HUDEP-2 (cell line): ENCODE data around the gene CSH2.
A peak's percentile ranks its signal among the peaks of the same experiment; 100 is the strongest.
"Not testable (repeated sequence)": the region's sequence is repeated elsewhere in the genome, so short reads cannot be mapped to it uniquely, and the experiment has no call there.

Experiments
- DNase-seq, 76 experiments: peaks; one replicate each; lab custom pipeline; 2025; ENCODE audit not compliant: unreplicated experiment in 76 of 76; lab: John Stamatoyannopoulos, UW

Gene CSH2

GRCh38 chr17:63866625-63867024 is 6.9 kb downstream of the CSH2 start:
- DNase-seq: not testable (repeated sequence)

- no peak for DNase-seq
Measured at GRCh38 chr17:63859257-63859656, 14.2 kb downstream of the CSH2 start.

- DNase-seq: not testable (repeated sequence)
Measured at GRCh38 chr17:63856425-63856824, 17.1 kb downstream of the CSH2 start.

- no peak for DNase-seq
Measured at GRCh38 chr17:63855185-63855584, 18.3 kb downstream of the CSH2 start.

- no peak for DNase-seq
Measured at GRCh38 chr17:63854709-63855108, 18.8 kb downstream of the CSH2 start.

- DNase-seq: no peak
Measured at GRCh38 chr17:63853260-63853659, 20.2 kb downstream of the CSH2 start.

- no peak for DNase-seq
Measured at GRCh38 chr17:63850401-63850800, 23.1 kb downstream of the CSH2 start.

GRCh38 chr17:63848834-63849689 is 24.4 kb downstream of the CSH2 start:
- DNase-seq: peak in 75 of 76 experiments; percentile 26 to 99 (median 93)

- no peak for DNase-seq
Measured at GRCh38 chr17:63847525-63848249, 25.8 kb downstream of the CSH2 start.

GRCh38 chr17:63845509-63845908 is 28.0 kb downstream of the CSH2 start:
- no peak for DNase-seq

- peak in 7 of 76 experiments; percentile 4 to 21 (median 7) for DNase-seq
Measured at GRCh38 chr17:63843910-63844677, 29.4 kb downstream of the CSH2 start.

- DNase-seq: peak in 26 of 76 experiments; percentile 10 to 52 (median 28)
Measured at GRCh38 chr17:63843387-63843888, 30.0 kb downstream of the CSH2 start.

GRCh38 chr17:63842540-63843386 is 30.7 kb downstream of the CSH2 start, which contains the start of gene SMARCD2:
SMARCD2 (minus strand) TSS chr17:63842685; CDS start chr17:63842674, 11 bp downstream.
- peak; percentile 30 to 99 (median 97) for DNase-seq

- peak in 3 of 76 experiments; percentile 28 to 47 (median 44) for DNase-seq
Measured at GRCh38 chr17:63842173-63842539, 31.3 kb downstream of the CSH2 start.

GRCh38 chr17:63841350-63842172 is 31.9 kb downstream of the CSH2 start:
- peak in 28 of 76 experiments; percentile 7 to 47 (median 22) for DNase-seq

GRCh38 chr17:63840591-63841349 is 32.7 kb downstream of the CSH2 start:
- no peak for DNase-seq

- peak in 27 of 76 experiments; percentile 8 to 44 (median 22) for DNase-seq
Measured at GRCh38 chr17:63838631-63839171, 34.8 kb downstream of the CSH2 start.
